K562 (cell line): ENCODE data around the gene MAGI1. TPM values are rescaled to one million over a fixed set of nuclear protein-coding genes. Genes with fewer than 3 reads are reported as not detected.

Experiments
- ATAC-seq: fragments of 200-7000 bp; cut with Tn5 transposase; 3 replicates; pipeline ENCODE4 v1.9.1; 2020; ENCODE audit warnings: moderate library complexity
- BruUV-seq: library from RNA; stranded (reverse); fragments of 400-500 nt; replicated peaks from 2 replicates; lab custom pipeline; 2021; lab: Mats Ljungman, UMichigan
- CTCF ChIA-PET: fragments of 300-600 bp; formaldehyde crosslinking; extraction: SDS; loops from one replicate; lab custom pipeline; 2021; ENCODE audit warnings: low intra/inter-chr PET ratio; lab: Yijun Ruan, JAX
- POLR2A ChIA-PET: fragments of 300-600, 350-650 bp; sonication (Branson Sonifier 250); formaldehyde crosslinking; extraction: SDS; loops from one replicate; lab custom pipeline; 2021; ENCODE audit warnings: antibody characterized with exemption, inconsistent platforms; lab: Yijun Ruan, JAX
- DNase-seq, 4 experiments: peaks; one replicate each; pipeline versions ENCODE4 v3.0.0 to v3.0.0-alpha.2; 2011 to 2018; ENCODE audit warnings: low spot score in 3 of 4, mixed read lengths in 3 of 4; ENCODE audit errors: extremely low read depth in 1 of 4
- FAIRE-seq: peaks from 2 replicates; lab custom pipeline; 2011; peaks lifted over from hg19 to GRCh38; lab: Jason Lieb, UNC
- H2AFZ ChIP-seq: 2 replicates; pipeline ENCODE4 v1.6.0; 2011; ENCODE audit warnings: low read depth, low read length, control low read depth, inconsistent platforms
- H3K27ac ChIP-seq: fragments of 200-600 bp; 3 replicates; pipeline ENCODE4 v1.8.0; 2011; ENCODE audit warnings: low read depth, mild to moderate bottlenecking, control low read depth, inconsistent platforms, low read length, moderate library complexity, mixed read lengths; ENCODE audit errors: extremely low read depth
- H3K27me3 ChIP-seq, 2 experiments: fragments of 300-600 bp in 1 of 2; 2 replicates in 1 of 2; 3 replicates in 1 of 2; pipeline versions ENCODE4 v1.6.0 to v1.8.0; 2011; ENCODE audit warnings: inconsistent platforms in 2 of 2, low read length in 2 of 2, mild to moderate bottlenecking in 1 of 2, mixed read lengths in 1 of 2, moderate library complexity in 1 of 2; ENCODE audit not compliant: control insufficient read depth in 2 of 2, insufficient read depth in 2 of 2
- H3K36me3 ChIP-seq: fragments of 300-600 bp; 3 replicates; pipeline ENCODE4 v1.8.0; 2011; ENCODE audit warnings: mild to moderate bottlenecking, low read length, inconsistent platforms; ENCODE audit not compliant: control insufficient read depth, insufficient read depth
- H3K4me1 ChIP-seq, 2 experiments: fragments of 200-600 bp in 1 of 2; replicated peaks in 1 of 2; 2 replicates in 1 of 2; 3 replicates in 1 of 2; pipeline versions ENCODE4 v1.5.1 to v1.8.0; 2011; ENCODE audit warnings: inconsistent platforms in 2 of 2, low read length in 2 of 2, mild to moderate bottlenecking in 1 of 2, mixed read lengths in 1 of 2, moderate library complexity in 1 of 2; ENCODE audit not compliant: control insufficient read depth in 2 of 2, insufficient read depth in 2 of 2
- H3K4me2 ChIP-seq: 2 replicates; pipeline ENCODE4 v1.6.1; 2011; ENCODE audit warnings: low read length, control low read depth, inconsistent platforms, mixed read lengths; ENCODE audit not compliant: insufficient read depth
- H3K4me3 ChIP-seq: fragments of 200-600 bp; sonication (generic), shearing (Covaris generic); 2 replicates; pipeline ENCODE4 v1.5.1; 2016; ENCODE audit warnings: control low read depth, inconsistent platforms
- H3K79me2 ChIP-seq: fragments of 200-600 bp; 3 replicates; pipeline ENCODE4 v1.8.0; 2011; ENCODE audit warnings: low read length, inconsistent platforms; ENCODE audit not compliant: control insufficient read depth, insufficient read depth
- H3K9ac ChIP-seq, 2 experiments: 2 replicates each; pipeline versions ENCODE4 v1.6.0 to v1.6.1; 2011; ENCODE audit warnings: low read depth in 2 of 2, low read length in 2 of 2, control low read depth in 1 of 2, inconsistent platforms in 1 of 2, mild to moderate bottlenecking in 1 of 2, mixed read lengths in 1 of 2; ENCODE audit not compliant: insufficient read depth in 1 of 2
- H3K9me1 ChIP-seq: one replicate; pipeline ENCODE4 v1.6.0; 2011; ENCODE audit warnings: inconsistent platforms, mild to moderate bottlenecking, low read length, moderate library complexity; ENCODE audit not compliant: control insufficient read depth, insufficient read depth
- H3K9me3 ChIP-seq: replicated peaks from 2 replicates; pipeline ENCODE4 v1.5.1; 2011; ENCODE audit warnings: low read depth, low read length, inconsistent platforms; ENCODE audit not compliant: control insufficient read depth, insufficient read depth
- H4K20me1 ChIP-seq: replicated peaks from 2 replicates; pipeline ENCODE4 v1.6.1; 2011; ENCODE audit warnings: low read length, inconsistent platforms, mixed read lengths; ENCODE audit not compliant: control insufficient read depth, insufficient read depth
- NEUROD1 ChIP-seq: fragments of 150-350 bp; IDR thresholded peaks from 2 replicates; pipeline ENCODE4 v1.6.1; 2014; ENCODE audit warnings: borderline replicate concordance, low read length, low read depth; ENCODE audit not compliant: partially characterized antibody
- POLR2G ChIP-seq: fragments of 200-400 bp; formaldehyde crosslinking; IDR thresholded peaks from 2 replicates; pipeline ENCODE4 v1.6.1; 2017; ENCODE audit warnings: low read depth, mild to moderate bottlenecking, antibody characterized with exemption, low read length, moderate library complexity
- RREB1 ChIP-seq: fragments of 250-450 bp; sonication (Bioruptor Pico); IDR thresholded peaks from 2 replicates; pipeline ENCODE4 v1.4.0; 2020
- ZNF780A ChIP-seq: fragments of 250-450 bp; sonication (Bioruptor Pico); IDR thresholded peaks from 2 replicates; pipeline ENCODE4 v1.5.0; 2021; ENCODE audit warnings: mild to moderate bottlenecking
- ZNF830 ChIP-seq: fragments of 250-450 bp; sonication (Bioruptor Pico); IDR thresholded peaks from 2 replicates; pipeline ENCODE4 v1.5.0; 2021; ENCODE audit warnings: mild to moderate bottlenecking
- WGBS: fragments of 100-300 bp; shearing (Covaris generic); methylation state at CpG from one replicate; pipeline ENCODE4 v1.1.6; 2016; ENCODE audit warnings: low coverage, mixed read lengths; ENCODE audit not compliant: insufficient coverage; ENCODE audit errors: missing lambda C conversion rate; 5-methylcytosine and 5-hydroxymethylcytosine counted together
- in situ Hi-C: fragments of 300-500 bp; cut with MboI; formaldehyde crosslinking; loops from 4 replicates; pipeline ENCODE4 v1.15.0; 2018; ENCODE audit warnings: inconsistent platforms, mixed read lengths
- intact Hi-C: fragments of 100-400 bp; cut with micrococcal nuclease; formaldehyde crosslinking; loops from 2 replicates; pipeline ENCODE4 v1.14.2; 2022
- polyA plus RNA-seq, 8 experiments: library from polyadenylated mRNA; depleted of rRNA in 4 of 8; stranded (reverse) in 5 of 8; unstranded in 3 of 8; fragments of >200 nt; fragmentation: Nextera tagmentation in 2 of 8; fragmentation: Illumina TruSeq in 1 of 8; extraction: Ambion mirVana in 2 of 8; extraction: Trizol in 1 of 8; gene quantifications; 2 replicates each; pipeline versions ENCODE4 v1.2.1 to v1.2.3, GENCODE V29; 2011 to 2014; ENCODE audit warnings: inconsistent platforms in 1 of 8, missing spikeins in 1 of 8
- total RNA-seq, 7 experiments: library from RNA; depleted of rRNA in 6 of 7; stranded (reverse); fragments of >200 nt in 6 of 7; fragmentation: Illumina TruSeq in 2 of 7; extraction: Trizol in 2 of 7; gene quantifications; 2 replicates each; pipeline versions ENCODE4 v1.2.1 to v1.2.3, GENCODE V29; 2011 to 2021; ENCODE audit warnings: low replicate concordance in 1 of 7

The MAGI1 gene
- total and polyA plus RNA-seq, 9 of the 15 experiments (the other 6 are each of a cell fraction or from before 2014, with no cell fraction given): 7.8 to 59.4 (median 43.2) TPM

GRCh38 chr3:65665915-65666314, 372.8 kb downstream of the MAGI1 start:
- Histone ChIP-seq H3K36me3 (no peaks in the 10 kb centered on the region), H3K9ac (no peak overlapping the region), H3K9me1 (no peaks in the 10 kb centered on the region), H3K9me3 (no peaks in the 10 kb centered on the region), H3K27ac (no peak overlapping the region), H3K4me2 (no peak overlapping the region), H4K20me1 (no peaks in the 10 kb centered on the region), H3K27me3 (no peaks in the 10 kb centered on the region), H2AFZ (no peak overlapping the region), H3K79me2 (no peaks in the 10 kb centered on the region), H3K4me1 (peaks cover 0 to 16% of the 10 kb centered on the region in 2 experiments; a peak in 2 of 5 replicates), H3K4me3 (no peak overlapping the region)
- POLR2A ChIA-PET: no interaction called here
- intact Hi-C loops (loop anchor here (10.0 kb wide), 1 partner anchor 321 kb away; no protein-coding TSS in a partner anchor), in situ Hi-C loops (loop anchor here (25.0 kb wide), 1 partner anchor 1346 kb away; no protein-coding TSS in a partner anchor)
- no TSS peak for BruUV-seq
- peak; percentile 51 for ATAC-seq
- TF ChIP-seq NEUROD1 (no peak), ZNF830 (CRISPR knock-in tag) (no peak), ZNF780A (CRISPR knock-in tag) (no peak), RREB1 (CRISPR knock-in tag) (no peak), POLR2G (no peak)
- DNase-seq: no peak
- FAIRE-seq: no peak
- CTCF ChIA-PET: no interaction called here
- WGBS: 52% methylated on average over 2 of the region's 2 CpGs
